DOHH2 (cell line): Measurements from ENCODE around the gene CXCL10.

Experiments used
- H3F3A ChIP-seq: fragments of 200-600 bp; sonication (generic), shearing (Covaris generic); 2 replicates; pipeline ENCODE4 v1.6.0; 2016; ENCODE audit warnings: antibody characterized with exemption, mild to moderate bottlenecking; ENCODE audit not compliant: control insufficient read depth, insufficient read depth
- H3K27ac ChIP-seq: fragments of 200-600 bp; sonication (generic); 2 replicates; pipeline ENCODE4 v1.5.1; 2014; ENCODE audit warnings: low read depth, mild to moderate bottlenecking, low read length, moderate library complexity
- H3K27me3 ChIP-seq: fragments of 200-600 bp; sonication (generic); 2 replicates; pipeline ENCODE4 v1.6.1; 2014; ENCODE audit warnings: mild to moderate bottlenecking, low read length, mixed read lengths; ENCODE audit not compliant: control insufficient read depth
- H3K36me3 ChIP-seq: fragments of 200-600 bp; sonication (generic); 2 replicates; pipeline ENCODE4 v1.6.1; 2014; ENCODE audit warnings: mild to moderate bottlenecking, low read length, moderate library complexity, mixed read lengths; ENCODE audit not compliant: control insufficient read depth
- H3K4me1 ChIP-seq: fragments of 200-600 bp; sonication (generic); 2 replicates; pipeline ENCODE4 v1.6.1; 2014; ENCODE audit warnings: mild to moderate bottlenecking, low read length, mixed read lengths; ENCODE audit not compliant: control insufficient read depth
- H3K4me2 ChIP-seq: fragments of 200-600 bp; sonication (generic); 2 replicates; pipeline ENCODE4 v1.6.0; 2014; ENCODE audit warnings: mild to moderate bottlenecking, low read length, moderate library complexity
- H3K4me3 ChIP-seq: fragments of 200-600 bp; sonication (generic); 2 replicates; pipeline ENCODE4 v1.5.1; 2014; ENCODE audit warnings: mild to moderate bottlenecking, low read length, mixed read lengths
- H3K79me2 ChIP-seq: fragments of 200-600 bp; sonication (generic); 2 replicates; pipeline ENCODE4 v1.6.1; 2014; ENCODE audit warnings: mild to moderate bottlenecking, low read length, mixed read lengths; ENCODE audit not compliant: control insufficient read depth
- H3K9me2 ChIP-seq: fragments of 200-600 bp; sonication (generic); replicated peaks from 2 replicates; pipeline ENCODE4 v1.6.1; 2014; ENCODE audit warnings: mild to moderate bottlenecking, low read length, mixed read lengths; ENCODE audit not compliant: control insufficient read depth
- H3K9me3 ChIP-seq: fragments of 200-600 bp; sonication (generic); 2 replicates; pipeline ENCODE4 v1.6.1; 2014; ENCODE audit warnings: antibody characterized with exemption, low read length, mixed read lengths; ENCODE audit not compliant: control insufficient read depth, insufficient read depth
- H4K20me1 ChIP-seq: fragments of 200-600 bp; sonication (generic); 2 replicates; pipeline ENCODE4 v1.6.0; 2014; ENCODE audit warnings: low read depth, mild to moderate bottlenecking, antibody characterized with exemption, low read length, moderate library complexity; ENCODE audit not compliant: control insufficient read depth, insufficient read depth
- EZH2phosphoT487 ChIP-seq: fragments of 200-600 bp; sonication (generic); IDR thresholded peaks from 2 replicates; pipeline ENCODE4 v1.6.1; 2017; ENCODE audit warnings: borderline replicate concordance, mild to moderate bottlenecking, antibody characterized with exemption, low read length, moderate library complexity, mixed read lengths
- TF ChIP-seq, protein P1 (sequence below): fragments of 200-600 bp; sonication (generic); IDR thresholded peaks from one replicate; pipeline ENCODE4 v1.5.1; 2014; ENCODE audit warnings: antibody characterized with exemption, mild to moderate bottlenecking, low read depth, low read length; ENCODE audit not compliant: poor library complexity, severe bottlenecking

Gene CXCL10

DNA sequence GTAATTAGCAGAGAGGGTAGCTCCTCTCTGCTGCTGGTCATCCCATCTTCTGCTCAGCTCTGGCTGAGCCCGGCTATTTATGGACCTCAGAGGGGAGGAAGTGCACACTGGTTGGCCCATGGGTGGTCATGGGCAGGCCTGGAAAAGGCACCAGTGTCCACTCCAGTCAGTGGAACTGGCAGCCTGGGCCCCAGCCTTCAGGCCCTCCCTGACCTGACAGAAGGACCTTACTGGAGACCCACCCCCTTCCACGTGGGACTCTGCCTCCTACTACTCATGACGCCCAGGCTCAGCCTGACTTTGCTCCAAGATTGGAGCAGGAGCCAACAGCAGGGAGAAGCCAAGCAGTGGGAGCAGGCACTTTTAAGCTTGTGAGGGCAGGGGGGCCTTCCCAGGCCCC is 43.2 kb upstream of the CXCL10 start:
- H3K9me3 ChIP-seq = no peaks in the 10 kb centered on the region
- H3K27me3 ChIP-seq = no peaks in the 10 kb centered on the region
- no peaks in the 10 kb centered on the region for H3K9me2 ChIP-seq
- no peaks in the 10 kb centered on the region for H3K36me3 ChIP-seq
- H3K4me3 ChIP-seq = no peak overlapping the region
- no peaks in the 10 kb centered on the region for H3K79me2 ChIP-seq
- no peaks in the 10 kb centered on the region for H3F3A ChIP-seq
- H4K20me1 ChIP-seq = no peaks in the 10 kb centered on the region
- no peak overlapping the region for H3K4me2 ChIP-seq
- H3K4me1 ChIP-seq = no peaks in the 10 kb centered on the region
- TF ChIP-seq EZH2phosphoT487 = no peak
- TF ChIP-seq, protein P1, sequence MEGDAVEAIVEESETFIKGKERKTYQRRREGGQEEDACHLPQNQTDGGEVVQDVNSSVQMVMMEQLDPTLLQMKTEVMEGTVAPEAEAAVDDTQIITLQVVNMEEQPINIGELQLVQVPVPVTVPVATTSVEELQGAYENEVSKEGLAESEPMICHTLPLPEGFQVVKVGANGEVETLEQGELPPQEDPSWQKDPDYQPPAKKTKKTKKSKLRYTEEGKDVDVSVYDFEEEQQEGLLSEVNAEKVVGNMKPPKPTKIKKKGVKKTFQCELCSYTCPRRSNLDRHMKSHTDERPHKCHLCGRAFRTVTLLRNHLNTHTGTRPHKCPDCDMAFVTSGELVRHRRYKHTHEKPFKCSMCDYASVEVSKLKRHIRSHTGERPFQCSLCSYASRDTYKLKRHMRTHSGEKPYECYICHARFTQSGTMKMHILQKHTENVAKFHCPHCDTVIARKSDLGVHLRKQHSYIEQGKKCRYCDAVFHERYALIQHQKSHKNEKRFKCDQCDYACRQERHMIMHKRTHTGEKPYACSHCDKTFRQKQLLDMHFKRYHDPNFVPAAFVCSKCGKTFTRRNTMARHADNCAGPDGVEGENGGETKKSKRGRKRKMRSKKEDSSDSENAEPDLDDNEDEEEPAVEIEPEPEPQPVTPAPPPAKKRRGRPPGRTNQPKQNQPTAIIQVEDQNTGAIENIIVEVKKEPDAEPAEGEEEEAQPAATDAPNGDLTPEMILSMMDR = no peak
- H3K27ac ChIP-seq = no peak overlapping the region

GRCh38 chr4:76061982-76062381 is 38.7 kb upstream of the CXCL10 start:
- no peak overlapping the region for H3K27ac ChIP-seq
- TF ChIP-seq, protein P1 = no peak
- no peak for TF ChIP-seq EZH2phosphoT487
- no peak overlapping the region for H3K4me3 ChIP-seq
- no peaks in the 10 kb centered on the region for H3K9me2 ChIP-seq
- H3K36me3 ChIP-seq = no peaks in the 10 kb centered on the region
- H3K79me2 ChIP-seq = no peaks in the 10 kb centered on the region
- no peaks in the 10 kb centered on the region for H4K20me1 ChIP-seq
- no peaks in the 10 kb centered on the region for H3F3A ChIP-seq
- H3K4me2 ChIP-seq = no peak overlapping the region
- H3K4me1 ChIP-seq = no peaks in the 10 kb centered on the region
- peaks cover 24% of the 10 kb centered on the region for H3K27me3 ChIP-seq
- no peaks in the 10 kb centered on the region for H3K9me3 ChIP-seq

DNA sequence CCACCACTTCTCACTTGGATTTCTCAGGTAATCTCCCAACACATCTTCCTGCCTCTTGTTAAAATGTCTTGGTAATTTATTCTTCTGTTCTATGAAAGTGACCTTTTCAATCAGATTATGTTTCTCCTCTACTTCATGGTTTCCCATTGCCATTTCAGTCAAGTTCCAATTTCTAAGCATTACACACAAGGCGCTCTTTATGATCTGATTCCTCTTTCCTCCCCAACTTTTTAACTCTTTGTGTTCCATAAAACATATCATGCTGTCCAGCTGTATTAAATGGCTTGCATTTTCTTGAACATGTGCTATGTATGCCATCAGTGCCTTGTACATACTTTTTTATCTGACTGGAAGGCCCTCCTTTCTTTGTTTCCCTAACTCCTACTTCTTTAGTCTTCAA is 38.1 kb upstream of the CXCL10 start:
- H3K27ac ChIP-seq = no peak overlapping the region
- no peak for TF ChIP-seq EZH2phosphoT487
- TF ChIP-seq, protein P1 = no peak
- H3K4me3 ChIP-seq = no peak overlapping the region

DNA sequence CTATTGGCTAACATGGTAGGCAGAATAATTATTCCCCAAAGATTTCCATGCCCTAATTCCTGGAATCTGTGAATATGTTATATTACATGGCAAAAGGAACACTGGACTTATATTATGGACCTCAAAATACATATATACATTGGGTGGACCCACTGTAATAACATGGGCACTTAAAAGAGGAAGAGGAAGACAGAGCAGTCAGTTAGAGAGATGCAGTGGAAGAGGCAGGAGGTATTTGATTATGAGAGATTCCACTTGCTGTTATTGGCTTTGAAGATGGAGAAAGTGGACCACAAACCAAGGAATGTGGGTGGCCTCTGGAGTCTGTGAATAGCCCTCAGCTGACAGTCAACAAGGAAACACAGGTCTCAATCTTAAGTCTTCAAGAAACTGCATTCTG is 37.2 kb upstream of the CXCL10 start:
- no peaks in the 10 kb centered on the region for H4K20me1 ChIP-seq
- H3K79me2 ChIP-seq = no peaks in the 10 kb centered on the region
- H3K9me3 ChIP-seq = no peaks in the 10 kb centered on the region
- no peaks in the 10 kb centered on the region for H3F3A ChIP-seq
- no peak overlapping the region for H3K27ac ChIP-seq
- H3K9me2 ChIP-seq = no peaks in the 10 kb centered on the region
- no peak overlapping the region for H3K4me2 ChIP-seq
- H3K27me3 ChIP-seq = peaks cover 35% of the 10 kb centered on the region
- H3K4me3 ChIP-seq = no peak overlapping the region
- no peaks in the 10 kb centered on the region for H3K4me1 ChIP-seq
- no peaks in the 10 kb centered on the region for H3K36me3 ChIP-seq
- no peak for TF ChIP-seq EZH2phosphoT487
- TF ChIP-seq, protein P1 = no peak

More for the DNA sequence above, 38.1 kb upstream of the CXCL10 start:
- H3F3A ChIP-seq = no peaks in the 10 kb centered on the region
- no peaks in the 10 kb centered on the region for H3K79me2 ChIP-seq
- no peaks in the 10 kb centered on the region for H3K9me2 ChIP-seq
- H4K20me1 ChIP-seq = no peaks in the 10 kb centered on the region
- no peaks in the 10 kb centered on the region for H3K36me3 ChIP-seq
- peaks cover 25% of the 10 kb centered on the region for H3K27me3 ChIP-seq
- no peak overlapping the region for H3K4me2 ChIP-seq
- no peaks in the 10 kb centered on the region for H3K9me3 ChIP-seq
- no peaks in the 10 kb centered on the region for H3K4me1 ChIP-seq
